ENCODE data around the gene SNAI3.

DNA sequence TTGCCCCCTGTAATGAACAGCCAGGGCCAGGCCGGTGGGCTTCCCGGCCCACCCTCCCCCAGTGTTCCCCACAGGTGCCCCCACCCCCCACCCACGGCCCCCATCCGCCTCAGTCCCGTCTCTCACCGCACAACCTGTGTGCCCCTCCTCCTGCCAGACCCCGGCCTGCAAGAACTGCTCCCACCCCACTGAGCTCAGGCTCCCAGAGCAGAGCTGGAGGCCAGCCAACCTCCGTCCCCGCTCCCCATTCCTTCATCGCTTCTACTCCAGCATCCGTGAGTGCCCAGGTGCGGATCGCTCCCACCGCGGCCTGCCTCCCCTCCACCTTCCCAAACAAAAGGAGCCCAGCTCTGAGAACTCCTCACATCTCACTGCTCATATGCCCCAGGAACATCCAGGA is 27.6 kb downstream of the SNAI3 start:
- TF ChIP-seq CTCF (IDR thresholded peaks at IDR 0.05) (no peak), POLR2A (IDR thresholded peaks at IDR 0.05) (no peak)
